ENCODE data around the gene LY6G6F.

Gene LY6G6F

GRCh38 chr6:31706599-31706998 lies at the start of gene LY6G6F:
TSS of gene LY6G6F (plus strand) at chr6:31706866. CDS start at chr6:31706907, 41 bp downstream.
- H3K27me3 ChIP-seq (ENCODE audit: insufficient read depth, low read length), result no peaks in the 10 kb centered on the region
- H3K27ac ChIP-seq (ENCODE audit: low read depth, low read length), result no peak within 1 kb of the TSS
- H3K36me3 ChIP-seq (ENCODE audit: insufficient read depth, low read length), result no peaks in the 10 kb centered on the region
- H3K4me3 ChIP-seq (ENCODE audit: low read depth, low read length), result no peak within 1 kb of the TSS
- H3K79me2 ChIP-seq (ENCODE audit: control insufficient read depth, insufficient read depth, low read length, unreplicated experiment), result peaks cover 14% of the 10 kb centered on the region
- peaks cover 2% of the 10 kb centered on the region for H3K4me1 ChIP-seq (ENCODE audit: control insufficient read depth, insufficient read depth, low read length, unreplicated experiment)
- H2AFZ ChIP-seq (ENCODE audit: low read length, unreplicated experiment), result no peak within 1 kb of the TSS

- no peak overlapping the region for H3K27ac ChIP-seq (ENCODE audit: low read depth, low read length)
- H3K79me2 ChIP-seq (ENCODE audit: control insufficient read depth, insufficient read depth, low read length, unreplicated experiment), result peaks cover 46% of the 10 kb centered on the region
- H2AFZ ChIP-seq (ENCODE audit: low read length, unreplicated experiment), result no peak overlapping the region
- H3K27me3 ChIP-seq (ENCODE audit: insufficient read depth, low read length), result no peaks in the 10 kb centered on the region
- no peak overlapping the region for H3K4me3 ChIP-seq (ENCODE audit: low read depth, low read length)
- 0 out of 2 replicates have a peak, but pooled peaks cover 4% of the 10 kb centered on the region for H3K36me3 ChIP-seq (ENCODE audit: insufficient read depth, low read length)
- peaks cover 16% of the 10 kb centered on the region for H3K4me1 ChIP-seq (ENCODE audit: control insufficient read depth, insufficient read depth, low read length, unreplicated experiment)
These were observed 49.1 kb upstream of the LY6G6F start for GRCh38 chr6:31657406-31658157.

GRCh38 chr6:31658158-31658688 lies 48.4 kb upstream of the LY6G6F start:
- H2AFZ ChIP-seq (ENCODE audit: low read length, unreplicated experiment), result no peak overlapping the region
- 0 out of 2 replicates have a peak, but pooled peaks cover 4% of the 10 kb centered on the region for H3K36me3 ChIP-seq (ENCODE audit: insufficient read depth, low read length)
- no peaks in the 10 kb centered on the region for H3K27me3 ChIP-seq (ENCODE audit: insufficient read depth, low read length)
- no peak overlapping the region for H3K27ac ChIP-seq (ENCODE audit: low read depth, low read length)
- peaks cover 16% of the 10 kb centered on the region for H3K4me1 ChIP-seq (ENCODE audit: control insufficient read depth, insufficient read depth, low read length, unreplicated experiment)
- H3K4me3 ChIP-seq (ENCODE audit: low read depth, low read length), result no peak overlapping the region
- peaks cover 51% of the 10 kb centered on the region for H3K79me2 ChIP-seq (ENCODE audit: control insufficient read depth, insufficient read depth, low read length, unreplicated experiment)

- 0 out of 2 replicates have a peak, but pooled peaks cover 4% of the 10 kb centered on the region for H3K36me3 ChIP-seq (ENCODE audit: insufficient read depth, low read length)
- H3K79me2 ChIP-seq (ENCODE audit: control insufficient read depth, insufficient read depth, low read length, unreplicated experiment), result peaks cover 60% of the 10 kb centered on the region
- H3K4me3 ChIP-seq (ENCODE audit: low read depth, low read length), result peak overlapping the region; percentile 91
- H3K4me1 ChIP-seq (ENCODE audit: control insufficient read depth, insufficient read depth, low read length, unreplicated experiment), result peaks cover 14% of the 10 kb centered on the region
- no peak overlapping the region for H2AFZ ChIP-seq (ENCODE audit: low read length, unreplicated experiment)
- H3K27me3 ChIP-seq (ENCODE audit: insufficient read depth, low read length), result no peaks in the 10 kb centered on the region
- H3K27ac ChIP-seq (ENCODE audit: low read depth, low read length), result no peak overlapping the region
These were observed 47.5 kb upstream of the LY6G6F start for GRCh38 chr6:31658983-31659648.

- peaks cover 14% of the 10 kb centered on the region for H3K4me1 ChIP-seq (ENCODE audit: control insufficient read depth, insufficient read depth, low read length, unreplicated experiment)
- H2AFZ ChIP-seq (ENCODE audit: low read length, unreplicated experiment), result peak overlapping the region; percentile 35
- peak overlapping the region; percentile 91 for H3K4me3 ChIP-seq (ENCODE audit: low read depth, low read length)
- H3K27me3 ChIP-seq (ENCODE audit: insufficient read depth, low read length), result no peaks in the 10 kb centered on the region
- peaks cover 64% of the 10 kb centered on the region for H3K79me2 ChIP-seq (ENCODE audit: control insufficient read depth, insufficient read depth, low read length, unreplicated experiment)
- H3K27ac ChIP-seq (ENCODE audit: low read depth, low read length), result peak overlapping the region; percentile 52
- H3K36me3 ChIP-seq (ENCODE audit: insufficient read depth, low read length), result 0 out of 2 replicates have a peak, but pooled peaks cover 4% of the 10 kb centered on the region
These were observed 46.9 kb upstream of the LY6G6F start for GRCh38 chr6:31659649-31660380.

- peak within 1 kb of the TSS; percentile 91 for H3K4me3 ChIP-seq (ENCODE audit: low read depth, low read length)
- peaks cover 14% of the 10 kb centered on the region for H3K4me1 ChIP-seq (ENCODE audit: control insufficient read depth, insufficient read depth, low read length, unreplicated experiment)
- peaks cover 64% of the 10 kb centered on the region for H3K79me2 ChIP-seq (ENCODE audit: control insufficient read depth, insufficient read depth, low read length, unreplicated experiment)
- 0 out of 2 replicates have a peak, but pooled peaks cover 4% of the 10 kb centered on the region for H3K36me3 ChIP-seq (ENCODE audit: insufficient read depth, low read length)
- H2AFZ ChIP-seq (ENCODE audit: low read length, unreplicated experiment), result peak within 1 kb of the TSS; percentile 35
- no peaks in the 10 kb centered on the region for H3K27me3 ChIP-seq (ENCODE audit: insufficient read depth, low read length)
- H3K27ac ChIP-seq (ENCODE audit: low read depth, low read length), result peak within 1 kb of the TSS; percentile 52
These were observed 46.0 kb upstream of the LY6G6F start, which contains the start of gene C6orf47 for GRCh38 chr6:31660381-31661261. TSS of gene C6orf47 (minus strand) at chr6:31660778. CDS start at chr6:31659947, 831 bp downstream.

- Histone ChIP-seq H3K36me3 (ENCODE audit: insufficient read depth, low read length) (0 out of 2 replicates have a peak, but pooled peaks cover 4% of the 10 kb centered on the region), H3K27me3 (ENCODE audit: insufficient read depth, low read length) (no peaks in the 10 kb centered on the region), H3K27ac (ENCODE audit: low read depth, low read length) (peak overlapping the region; percentile 52), H3K4me3 (ENCODE audit: low read depth, low read length) (peak overlapping the region; percentile 91; the same call in 1 of the 2 replicates), H3K4me1 (ENCODE audit: control insufficient read depth, insufficient read depth, low read length, unreplicated experiment) (peaks cover 14% of the 10 kb centered on the region), H3K79me2 (ENCODE audit: control insufficient read depth, insufficient read depth, low read length, unreplicated experiment) (peaks cover 64% of the 10 kb centered on the region), H2AFZ (ENCODE audit: low read length, unreplicated experiment) (no peak overlapping the region)
These were observed 45.2 kb upstream of the LY6G6F start for GRCh38 chr6:31661262-31662123.

GRCh38 chr6:31662124-31662723 lies 44.4 kb upstream of the LY6G6F start:
- peaks cover 20% of the 10 kb centered on the region for H3K4me1 ChIP-seq (ENCODE audit: control insufficient read depth, insufficient read depth, low read length, unreplicated experiment)
- no peak overlapping the region for H3K27ac ChIP-seq (ENCODE audit: low read depth, low read length)
- peaks cover 4% of the 10 kb centered on the region; the same call in 1 of the 2 replicates for H3K36me3 ChIP-seq (ENCODE audit: insufficient read depth, low read length)
- H3K27me3 ChIP-seq (ENCODE audit: insufficient read depth, low read length), result no peaks in the 10 kb centered on the region
- no peak overlapping the region for H2AFZ ChIP-seq (ENCODE audit: low read length, unreplicated experiment)
- H3K79me2 ChIP-seq (ENCODE audit: control insufficient read depth, insufficient read depth, low read length, unreplicated experiment), result peaks cover 70% of the 10 kb centered on the region
- H3K4me3 ChIP-seq (ENCODE audit: low read depth, low read length), result no peak overlapping the region

Data from ACC112 (cell line).